GM12875 (cell line): Measurements from ENCODE around the gene PTPRD.

Experiments
- H3K4me3 ChIP-seq: one replicate; pipeline ENCODE4 v1.5.1; 2011; ENCODE audit warnings: low read depth, low read length, control low read depth
- CTCF ChIP-seq: IDR thresholded peaks from 2 replicates; pipeline ENCODE4 v1.5.1; 2011; ENCODE audit warnings: low read depth, mild to moderate bottlenecking, control low read depth, inconsistent platforms, low read length, moderate library complexity, borderline replicate concordance; ENCODE audit not compliant: insufficient read depth

The PTPRD gene

GRCh38 chr9:8280811-8281210 lies 2332.0 kb downstream of the PTPRD start:
- no peak for TF ChIP-seq CTCF
- no peak overlapping the region for H3K4me3 ChIP-seq

- no peak for TF ChIP-seq CTCF
These were observed 2334.8 kb downstream of the PTPRD start for GRCh38 chr9:8278048-8278447.

GRCh38 chr9:8270235-8270634 lies 2342.6 kb downstream of the PTPRD start:
- no peak for TF ChIP-seq CTCF
- H3K4me3 ChIP-seq: no peak overlapping the region

More at GRCh38 chr9:8278048-8278447, 2334.8 kb downstream of the PTPRD start:
- no peak overlapping the region for H3K4me3 ChIP-seq

- no peak for TF ChIP-seq CTCF
- no peak overlapping the region for H3K4me3 ChIP-seq
These were observed 2343.9 kb downstream of the PTPRD start for GRCh38 chr9:8268881-8269280.

GRCh38 chr9:8268216-8268878 lies 2344.5 kb downstream of the PTPRD start:
- TF ChIP-seq CTCF: no peak

GRCh38 chr9:8267636-8268035 lies 2345.2 kb downstream of the PTPRD start:
- TF ChIP-seq CTCF: no peak
- H3K4me3 ChIP-seq: no peak overlapping the region

More at GRCh38 chr9:8268216-8268878, 2344.5 kb downstream of the PTPRD start:
- no peak overlapping the region for H3K4me3 ChIP-seq

GRCh38 chr9:8266861-8267260 lies 2345.9 kb downstream of the PTPRD start:
- TF ChIP-seq CTCF: no peak
- no peak overlapping the region for H3K4me3 ChIP-seq
